Mesothelial cell of epicardium (in vitro differentiated cells): ENCODE results near the gene RFLNA. TPM values are rescaled to one million over a fixed set of nuclear protein-coding genes. Genes with fewer than 3 reads are reported as not detected.

ENCODE experiments used
- DNase-seq, 2 experiments: peaks; one replicate each; pipeline ENCODE4 v3.0.0; 2021; ENCODE audit warnings: low spot score in 2 of 2; ENCODE audit not compliant: unreplicated experiment in 2 of 2
- H3K27ac Mint-ChIP-seq: 2 replicates; pipeline ENCODE4 v1.8.0; 2021; ENCODE audit warnings: mixed read lengths
- H3K27me3 Mint-ChIP-seq: 2 replicates; pipeline ENCODE4 v1.8.0; 2021; ENCODE audit warnings: low read depth, mixed read lengths
- H3K36me3 Mint-ChIP-seq: 2 replicates; pipeline ENCODE4 v1.8.0; 2021; ENCODE audit warnings: mixed read lengths
- H3K4me1 Mint-ChIP-seq: 2 replicates; pipeline ENCODE4 v1.8.0; 2021; ENCODE audit warnings: mixed read lengths
- H3K4me3 Mint-ChIP-seq: 2 replicates; pipeline ENCODE4 v1.8.0; 2021; ENCODE audit warnings: mild to moderate bottlenecking, moderate library complexity, mixed read lengths
- H3K9me3 Mint-ChIP-seq: 2 replicates; pipeline ENCODE4 v1.8.0; 2021; ENCODE audit warnings: mixed read lengths
- CTCF ChIP-seq: fragments of 200-600 bp; sonication (generic); IDR thresholded peaks from one replicate; pipeline ENCODE4 v1.5.0; 2021; ENCODE audit warnings: antibody characterized with exemption; ENCODE audit not compliant: unreplicated experiment
- total RNA-seq: library from RNA; stranded (reverse); gene quantifications from 3 replicates; pipeline ENCODE4 v1.2.1, GENCODE V29; 2021

RFLNA gene
- total RNA-seq, 1 donor from 2014 or later, result 41.0 TPM

GRCh38 chr12:124302241-124302806 lies 7.4 kb downstream of the RFLNA start:
- H3K27me3 Mint-ChIP-seq, result no peaks in the 10 kb centered on the region
- peaks cover 2% of the 10 kb centered on the region for H3K4me1 Mint-ChIP-seq
- H3K9me3 Mint-ChIP-seq, result no peaks in the 10 kb centered on the region
- peaks cover 22% of the 10 kb centered on the region for H3K36me3 Mint-ChIP-seq
- no peak overlapping the region for H3K27ac Mint-ChIP-seq
- no peak for TF ChIP-seq CTCF
- no peak overlapping the region for H3K4me3 Mint-ChIP-seq
- DNase-seq, result no peak

- no peaks in the 10 kb centered on the region for H3K27me3 Mint-ChIP-seq
- H3K27ac Mint-ChIP-seq, result no peak overlapping the region
- peaks cover 22% of the 10 kb centered on the region for H3K36me3 Mint-ChIP-seq
- no peak for TF ChIP-seq CTCF
- no peak overlapping the region for H3K4me3 Mint-ChIP-seq
- H3K4me1 Mint-ChIP-seq, result no peaks in the 10 kb centered on the region
- DNase-seq, result no peak
- no peaks in the 10 kb centered on the region for H3K9me3 Mint-ChIP-seq
Observed at GRCh38 chr12:124302807-124303578, 8.1 kb downstream of the RFLNA start.

DNA sequence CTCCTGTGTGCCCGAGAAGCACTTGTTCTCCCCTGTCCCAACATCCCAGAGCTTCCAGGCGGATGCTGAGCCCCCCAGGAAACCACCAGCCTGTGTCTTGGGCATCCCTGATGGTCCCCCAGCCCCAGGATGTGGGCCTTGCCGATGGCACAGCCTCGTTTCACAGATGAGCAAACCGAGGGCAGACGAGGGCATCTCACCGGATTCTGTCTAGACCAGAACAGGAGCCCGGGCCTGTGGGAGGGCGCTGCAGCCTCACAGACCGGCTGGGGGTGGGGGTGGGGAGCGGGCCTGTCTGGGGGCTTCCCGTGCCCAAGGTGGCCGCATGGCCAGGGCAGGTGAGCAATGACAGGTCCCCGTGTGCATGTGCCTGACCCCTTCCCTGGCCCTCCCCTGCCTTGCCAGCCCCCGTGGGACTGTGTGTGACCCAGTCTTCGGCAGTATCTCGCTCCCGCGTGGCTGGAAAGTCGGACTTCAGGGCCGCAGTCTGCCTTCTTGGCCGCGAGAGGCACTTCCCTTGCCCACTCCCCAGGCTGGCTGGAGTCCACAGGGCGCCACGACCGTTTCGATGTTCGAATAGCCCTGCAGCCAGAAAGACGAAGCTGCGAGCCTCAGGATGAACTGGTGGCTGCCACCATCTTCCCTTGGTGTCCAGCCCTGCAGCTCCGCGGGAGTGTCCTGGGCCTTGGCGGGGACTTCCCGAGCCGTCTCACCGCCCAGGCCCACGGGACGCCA lies 8.9 kb downstream of the RFLNA start:
- Mint-ChIP-seq H3K27me3 (no peaks in the 10 kb centered on the region), H3K27ac (no peak overlapping the region), H3K4me3 (no peak overlapping the region), H3K36me3 (peaks cover 19% of the 10 kb centered on the region), H3K4me1 (no peaks in the 10 kb centered on the region), H3K9me3 (no peaks in the 10 kb centered on the region)
- no peak for TF ChIP-seq CTCF
- DNase-seq, result no peak

DNA sequence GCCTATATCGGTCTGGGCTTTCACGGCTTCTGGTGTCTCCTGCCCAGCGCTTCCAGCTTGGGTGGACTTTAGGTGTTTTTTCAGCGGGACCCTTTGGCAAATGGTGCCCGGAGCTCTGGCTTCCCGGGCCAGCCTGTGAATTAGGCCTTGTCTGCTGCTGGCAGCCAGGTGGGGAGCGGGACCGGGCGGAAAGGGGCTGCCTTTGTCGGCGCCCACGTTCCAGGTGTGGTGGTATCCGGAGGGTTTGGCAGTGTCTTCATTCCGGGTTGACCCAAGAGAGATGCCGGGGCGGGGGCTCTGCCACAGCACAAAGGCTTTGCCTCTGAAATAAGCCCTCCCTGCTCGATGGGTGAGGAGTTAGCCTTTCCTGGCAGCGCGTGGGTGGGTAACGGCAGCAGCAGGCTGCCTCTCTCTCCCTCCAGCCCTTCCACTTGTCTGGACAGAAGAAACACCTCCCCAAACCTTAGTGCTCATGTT lies 9.5 kb downstream of the RFLNA start:
- Mint-ChIP-seq H3K9me3 (no peaks in the 10 kb centered on the region), H3K4me1 (no peaks in the 10 kb centered on the region), H3K36me3 (peaks cover 17% of the 10 kb centered on the region), H3K27me3 (no peaks in the 10 kb centered on the region), H3K4me3 (no peak overlapping the region), H3K27ac (no peak overlapping the region)
- no peak for DNase-seq
- TF ChIP-seq CTCF, result no peak

- Mint-ChIP-seq H3K27ac (no peak overlapping the region), H3K4me3 (no peak overlapping the region), H3K4me1 (no peaks in the 10 kb centered on the region), H3K36me3 (peaks cover 9% of the 10 kb centered on the region), H3K27me3 (no peaks in the 10 kb centered on the region), H3K9me3 (no peaks in the 10 kb centered on the region)
- DNase-seq, result no peak
- no peak for TF ChIP-seq CTCF
Observed at GRCh38 chr12:124305136-124305535, 10.2 kb downstream of the RFLNA start.
